HFFc6 (cell line): ENCODE results near the gene C6orf136. TPM values are rescaled to one million over a fixed set of nuclear protein-coding genes. Genes with fewer than 3 reads are reported as not detected.

Experiments used
- DNase-seq: peaks from one replicate; pipeline ENCODE4 v3.0.0-alpha.2; 2018
- H3K27ac Mint-ChIP-seq: 2 replicates; pipeline ENCODE4 v1.8.0; 2020; ENCODE audit warnings: mild to moderate bottlenecking, mixed read lengths
- H3K27me3 Mint-ChIP-seq: 2 replicates; pipeline ENCODE4 v1.8.0; 2021; ENCODE audit warnings: mild to moderate bottlenecking, moderate library complexity, mixed read lengths; ENCODE audit not compliant: insufficient read depth
- H3K36me3 Mint-ChIP-seq: 2 replicates; pipeline ENCODE4 v1.8.0; 2021; ENCODE audit warnings: low read depth, mixed read lengths
- H3K4me1 Mint-ChIP-seq: 2 replicates; pipeline ENCODE4 v1.8.0; 2020; ENCODE audit warnings: low read depth, mixed read lengths
- H3K4me3 Mint-ChIP-seq: 2 replicates; pipeline ENCODE4 v1.8.0; 2020; ENCODE audit warnings: mild to moderate bottlenecking, moderate library complexity, mixed read lengths
- H3K9me3 Mint-ChIP-seq: 2 replicates; pipeline ENCODE4 v1.8.0; 2020; ENCODE audit warnings: mild to moderate bottlenecking, mixed read lengths
- total RNA-seq, 6 experiments: library from RNA; stranded (reverse); fragmentation: NEBNext Ultra II Directional; extraction: Animal tissue kit (Norgen Biotek cat#: 25700); gene quantifications; 2 replicates in 1 of 6; 3 replicates in 5 of 6; pipeline ENCODE4 v1.2.3, GENCODE V29; 2021
- TF ChIP-seq, protein P1 (sequence below): fragments of 200-600 bp; sonication (generic); IDR thresholded peaks from 2 replicates; pipeline ENCODE4 v1.5.0; 2021; ENCODE audit warnings: antibody characterized with exemption, mild to moderate bottlenecking

Gene C6orf136
- total RNA-seq, 6 experiments from 2014 or later, result 12.0 to 19.2 (median 16.4) TPM

GRCh38 chr6:30676660-30677285, 29.8 kb downstream of the C6orf136 start:
- TF ChIP-seq, protein P1, sequence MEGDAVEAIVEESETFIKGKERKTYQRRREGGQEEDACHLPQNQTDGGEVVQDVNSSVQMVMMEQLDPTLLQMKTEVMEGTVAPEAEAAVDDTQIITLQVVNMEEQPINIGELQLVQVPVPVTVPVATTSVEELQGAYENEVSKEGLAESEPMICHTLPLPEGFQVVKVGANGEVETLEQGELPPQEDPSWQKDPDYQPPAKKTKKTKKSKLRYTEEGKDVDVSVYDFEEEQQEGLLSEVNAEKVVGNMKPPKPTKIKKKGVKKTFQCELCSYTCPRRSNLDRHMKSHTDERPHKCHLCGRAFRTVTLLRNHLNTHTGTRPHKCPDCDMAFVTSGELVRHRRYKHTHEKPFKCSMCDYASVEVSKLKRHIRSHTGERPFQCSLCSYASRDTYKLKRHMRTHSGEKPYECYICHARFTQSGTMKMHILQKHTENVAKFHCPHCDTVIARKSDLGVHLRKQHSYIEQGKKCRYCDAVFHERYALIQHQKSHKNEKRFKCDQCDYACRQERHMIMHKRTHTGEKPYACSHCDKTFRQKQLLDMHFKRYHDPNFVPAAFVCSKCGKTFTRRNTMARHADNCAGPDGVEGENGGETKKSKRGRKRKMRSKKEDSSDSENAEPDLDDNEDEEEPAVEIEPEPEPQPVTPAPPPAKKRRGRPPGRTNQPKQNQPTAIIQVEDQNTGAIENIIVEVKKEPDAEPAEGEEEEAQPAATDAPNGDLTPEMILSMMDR, result no peak
- Mint-ChIP-seq H3K36me3 (peaks cover 44% of the 10 kb centered on the region), H3K4me1 (peaks cover 53% of the 10 kb centered on the region), H3K9me3 (no peaks in the 10 kb centered on the region), H3K4me3 (no peak overlapping the region), H3K27me3 (peaks cover 4% of the 10 kb centered on the region), H3K27ac (peak overlapping the region; percentile 62)
- no peak for DNase-seq

DNA sequence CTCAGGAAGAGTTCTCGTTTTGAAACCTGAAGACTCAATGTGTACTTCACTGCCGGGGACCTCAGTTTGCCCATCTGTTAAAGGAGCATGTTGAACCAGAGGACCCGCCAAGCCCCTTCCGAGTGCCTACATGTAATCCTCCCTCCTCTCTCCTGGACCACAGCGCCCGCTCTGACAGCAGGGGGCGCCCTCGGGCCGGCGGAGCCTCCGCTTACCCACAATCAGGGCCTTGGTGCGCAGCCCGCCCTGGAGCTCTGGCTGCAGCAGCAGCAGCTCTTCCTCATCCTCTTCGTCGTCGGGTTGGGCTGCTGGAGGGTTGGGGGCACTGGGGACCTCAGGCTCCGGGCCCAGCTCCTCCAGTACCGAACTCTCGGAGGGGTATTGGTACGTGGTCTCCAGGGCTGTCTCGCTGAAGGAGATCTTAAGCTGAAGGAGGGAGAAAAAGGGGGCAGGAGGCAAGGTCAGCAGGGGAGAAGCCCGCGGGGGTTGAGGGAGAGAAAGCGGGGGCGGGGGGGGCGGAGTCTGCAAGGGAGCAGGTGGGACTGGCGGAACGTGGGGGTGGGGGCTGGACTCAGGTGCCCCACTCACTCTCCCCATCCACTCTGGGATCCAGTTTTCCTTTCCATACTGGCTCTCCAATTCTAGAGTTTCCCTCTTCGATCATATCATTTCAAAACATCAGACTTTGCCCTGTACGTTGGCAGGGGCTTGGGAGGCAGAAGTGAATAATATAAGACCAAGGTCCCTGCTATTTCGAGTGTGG, 32.2 kb downstream of the C6orf136 start:
- peaks cover 64% of the 10 kb centered on the region for H3K36me3 Mint-ChIP-seq
- no peaks in the 10 kb centered on the region for H3K9me3 Mint-ChIP-seq
- TF ChIP-seq, protein P1, result peak; percentile 95
- H3K4me3 Mint-ChIP-seq, result peak overlapping the region; percentile 92
- H3K4me1 Mint-ChIP-seq, result peaks cover 55% of the 10 kb centered on the region
- peaks cover 4% of the 10 kb centered on the region for H3K27me3 Mint-ChIP-seq
- peak; percentile 48 for DNase-seq
- H3K27ac Mint-ChIP-seq, result peak overlapping the region; percentile 65

DNA sequence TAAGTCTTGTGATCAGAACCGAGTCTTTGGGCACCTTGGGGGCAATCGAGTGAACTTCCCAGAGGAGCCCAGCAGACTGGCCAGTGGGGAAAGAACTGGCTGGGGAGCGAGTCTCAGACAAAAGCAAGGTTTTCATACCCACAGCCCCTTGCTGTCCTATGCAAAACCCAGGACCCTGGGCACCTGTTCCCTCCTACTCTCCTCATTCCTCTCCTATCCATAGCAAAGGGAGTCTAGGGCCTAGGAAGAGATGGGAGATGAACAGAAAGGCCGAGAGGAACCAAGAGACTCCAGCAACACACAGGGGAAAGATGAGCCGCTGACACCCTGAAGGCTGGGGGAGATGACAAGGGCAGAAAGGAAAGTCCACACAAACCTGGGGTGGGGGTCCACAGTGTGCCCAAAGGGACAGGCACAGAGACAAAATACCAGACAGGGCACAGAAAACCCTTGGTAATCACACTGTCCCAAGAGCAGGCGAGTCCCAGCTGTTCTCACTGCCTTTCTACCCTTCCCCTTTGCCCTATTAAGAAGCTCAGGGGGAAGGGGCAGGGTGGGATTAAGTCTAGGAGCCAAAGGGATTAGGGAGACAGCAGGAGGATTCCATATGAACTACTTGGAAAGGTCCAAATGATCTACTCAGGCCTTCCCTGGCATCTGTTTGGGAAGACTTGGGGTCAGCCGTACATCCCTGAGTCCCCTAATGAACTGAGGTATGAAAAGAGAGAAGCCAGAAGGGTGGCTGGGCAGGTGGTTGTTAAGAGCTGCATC, 33.0 kb downstream of the C6orf136 start:
- DNase-seq, result no peak
- peak overlapping the region; percentile 92 for H3K4me3 Mint-ChIP-seq
- peaks cover 4% of the 10 kb centered on the region for H3K27me3 Mint-ChIP-seq
- H3K36me3 Mint-ChIP-seq, result peaks cover 70% of the 10 kb centered on the region
- TF ChIP-seq, protein P1, result no peak
- H3K4me1 Mint-ChIP-seq, result peaks cover 58% of the 10 kb centered on the region
- H3K27ac Mint-ChIP-seq, result peak overlapping the region; percentile 65
- no peaks in the 10 kb centered on the region; the same call in 1 of the 2 replicates for H3K9me3 Mint-ChIP-seq

- peak overlapping the region; percentile 92 for H3K4me3 Mint-ChIP-seq
- no peaks in the 10 kb centered on the region; the same call in none of the 2 replicates for H3K27me3 Mint-ChIP-seq
- peak overlapping the region; percentile 95 for H3K27ac Mint-ChIP-seq
- TF ChIP-seq, protein P1, result no peak
- no peaks in the 10 kb centered on the region; the same call in 1 of the 2 replicates for H3K9me3 Mint-ChIP-seq
- peaks cover 54% of the 10 kb centered on the region for H3K4me1 Mint-ChIP-seq
- H3K36me3 Mint-ChIP-seq, result peaks cover 73% of the 10 kb centered on the region
- DNase-seq, result no peak
Observed at GRCh38 chr6:30681766-30682142, 34.8 kb downstream of the C6orf136 start.
